Subcutaneous adipose tissue (tissue), 4 donors: ENCODE measurements around the gene DBX2. TPM values are rescaled to one million over a fixed set of nuclear protein-coding genes. Genes with fewer than 3 reads are reported as not detected.

Source experiments
- CTCF ChIP-seq: fragments of 450-650 bp; IDR thresholded peaks from one replicate; pipeline ENCODE4 v1.5.1; 2016; ENCODE audit warnings: low read depth, mild to moderate bottlenecking, control low read depth, antibody characterized with exemption, moderate library complexity
- total RNA-seq, 4 donors: library from RNA; depleted of rRNA; stranded (reverse); fragments of >200 nt; gene quantifications; one replicate each; pipeline ENCODE4 v1.1.0, GENCODE V29; 2016

The DBX2 gene
- under 1 TPM in 1 of 4 donors, not detected in 3; 0.66 TPM for total RNA-seq

GRCh38 chr12:45050751-45051571 is at the start of gene DBX2:
Gene DBX2, minus strand, starts transcription at chr12:45051099. Its CDS starts 172 bp downstream, at chr12:45050927.
- TF ChIP-seq CTCF, result no peak

DNA sequence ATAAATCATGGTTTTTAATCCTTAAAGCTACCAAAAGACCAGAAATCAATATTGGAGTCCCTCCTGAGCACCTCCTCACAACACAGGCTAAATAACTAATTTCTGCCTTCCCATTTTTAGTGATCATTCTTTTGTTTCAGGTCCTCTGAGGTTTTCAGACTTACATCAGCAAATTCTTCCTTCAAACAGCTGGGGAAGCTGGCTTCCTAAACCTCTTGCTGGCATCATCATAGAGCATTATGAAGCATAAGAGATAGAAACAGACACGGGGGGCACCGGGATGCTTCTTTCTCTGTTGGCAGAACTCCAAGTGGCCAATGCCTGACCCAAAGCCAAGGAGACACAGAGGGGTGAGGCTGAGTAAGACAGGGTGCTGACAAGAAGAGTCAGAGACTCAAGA is 47.9 kb upstream of the DBX2 start:
- TF ChIP-seq CTCF, result no peak

DNA sequence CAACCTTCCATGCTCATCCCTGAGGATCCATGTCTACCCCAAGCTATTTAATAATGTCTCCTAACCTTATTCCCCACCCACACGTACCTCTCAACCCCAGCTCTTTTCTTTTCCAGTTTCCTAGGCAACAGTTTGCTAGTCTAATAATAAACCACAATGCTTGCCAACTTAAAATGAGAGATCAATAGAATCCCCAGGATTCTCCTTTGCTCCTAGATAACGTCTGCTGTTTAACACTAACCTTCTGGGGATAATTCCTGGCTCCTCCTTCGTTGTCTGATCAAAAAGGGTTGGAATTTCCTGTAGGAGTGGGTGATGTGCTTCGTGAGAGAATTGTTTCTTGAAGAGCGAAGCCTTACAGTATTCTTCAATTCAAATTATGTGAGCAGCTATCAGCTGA is 42.2 kb upstream of the DBX2 start:
- no peak for TF ChIP-seq CTCF

DNA sequence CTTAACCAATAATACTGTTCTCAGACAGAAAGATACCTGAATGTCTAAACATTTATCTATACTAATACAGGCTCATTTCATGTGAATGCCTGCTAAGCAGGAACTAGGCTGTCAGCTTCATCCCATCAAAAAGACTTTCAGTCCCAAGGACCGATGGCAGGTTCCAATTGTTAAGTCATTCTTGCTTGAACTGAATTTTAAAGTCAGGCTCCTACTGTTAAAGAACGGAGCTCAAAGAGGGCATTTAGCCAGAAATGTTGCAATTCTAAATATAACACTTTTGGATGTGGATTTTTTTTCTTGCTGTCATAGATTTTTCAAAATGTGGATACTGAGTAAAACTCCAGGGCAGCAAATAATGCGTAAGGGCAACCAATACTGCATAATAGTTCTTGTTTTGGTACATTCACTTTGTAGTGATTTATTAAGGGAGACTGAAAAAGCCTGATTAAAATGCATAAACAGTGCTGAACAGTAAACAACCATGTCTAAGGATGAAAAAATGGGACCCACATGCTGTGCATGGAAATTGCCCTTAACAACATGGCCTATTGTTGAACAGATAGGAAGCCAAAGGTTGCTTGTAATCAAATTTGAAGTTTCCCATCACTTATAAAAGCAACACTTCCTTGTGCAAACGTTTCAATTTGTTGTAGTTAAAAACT is 38.6 kb upstream of the DBX2 start:
- TF ChIP-seq CTCF, result no peak

DNA sequence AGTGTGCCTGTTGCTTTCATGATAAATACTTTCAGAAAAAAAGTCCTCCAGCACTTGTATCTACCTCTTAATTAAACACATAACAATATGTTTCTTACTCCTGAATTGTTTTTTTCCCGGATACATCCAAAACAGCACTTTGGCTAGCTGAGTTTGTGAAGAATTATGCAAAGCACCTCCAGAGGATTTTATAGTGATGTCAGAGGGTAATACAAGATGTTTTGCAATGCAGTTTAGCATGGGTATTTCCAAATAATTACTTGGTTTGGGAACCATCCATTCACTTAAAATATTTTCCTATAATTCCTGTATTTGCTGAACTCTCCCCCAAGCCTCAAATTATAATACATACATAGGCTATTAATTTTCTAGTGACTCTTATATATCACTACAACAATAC is 37.7 kb upstream of the DBX2 start:
- TF ChIP-seq CTCF, result no peak

GRCh38 chr12:45077251-45077650 is 26.4 kb upstream of the DBX2 start:
- TF ChIP-seq CTCF, result no peak

DNA sequence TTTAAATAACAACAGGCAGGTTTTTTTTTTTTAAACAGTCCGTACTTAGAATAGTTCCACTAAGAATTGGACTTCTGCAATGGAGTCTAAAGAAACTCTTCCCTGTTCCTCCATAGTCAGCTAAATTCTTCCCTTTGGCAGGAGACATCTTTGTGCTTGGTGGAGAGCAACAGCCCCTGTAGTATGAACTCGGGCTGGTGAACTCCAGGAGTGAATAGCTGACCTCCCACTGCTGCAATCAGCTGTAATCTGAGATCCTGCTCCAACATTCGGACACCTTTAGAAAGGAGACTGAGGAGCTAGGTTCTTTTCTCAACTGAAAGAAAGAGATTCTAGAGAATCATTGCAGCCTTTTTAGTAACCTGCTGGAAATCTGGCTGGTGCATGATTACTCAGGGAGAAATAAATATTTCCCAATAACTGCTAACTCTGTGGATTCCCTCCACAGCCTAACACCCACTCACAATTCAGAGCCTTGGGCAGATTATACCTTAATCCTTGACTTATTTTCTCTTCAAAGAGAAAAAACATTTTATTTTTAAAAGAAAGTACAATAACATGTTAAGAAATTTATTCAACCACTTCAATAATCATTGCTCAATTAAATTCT is 25.6 kb upstream of the DBX2 start:
- TF ChIP-seq CTCF, result no peak
